Mesendoderm (in vitro differentiated cells): Measurements from ENCODE around the gene YEATS4.
A peak's percentile ranks its signal among the peaks of the same experiment; 100 is the strongest.

Source experiments
- DNase-seq: peaks from one replicate; pipeline ENCODE4 v3.0.0; 2013
- H2AK5ac ChIP-seq: 2 replicates; pipeline ENCODE4 v1.6.1; 2013; ENCODE audit warnings: low read length, inconsistent platforms
- H2BK120ac ChIP-seq: 2 replicates; pipeline ENCODE4 v1.6.1; 2013; ENCODE audit warnings: low read depth, mild to moderate bottlenecking, low read length, moderate library complexity, mixed read lengths
- H2BK15ac ChIP-seq: replicated peaks from 2 replicates; pipeline ENCODE4 v1.6.1; 2013; ENCODE audit warnings: low read depth, mild to moderate bottlenecking, moderate library complexity
- H2BK5ac ChIP-seq: 2 replicates; pipeline ENCODE4 v1.6.1; 2013; ENCODE audit warnings: low read length, inconsistent platforms
- H3K18ac ChIP-seq: 2 replicates; pipeline ENCODE4 v1.6.1; 2013; ENCODE audit warnings: mild to moderate bottlenecking, low read length, mixed read lengths
- H3K23ac ChIP-seq: one replicate; pipeline ENCODE4 v1.6.1; 2013; ENCODE audit warnings: low read length
- H3K27ac ChIP-seq: 2 replicates; pipeline ENCODE4 v1.5.1; 2013; ENCODE audit warnings: low read depth, mild to moderate bottlenecking, inconsistent platforms, low read length, moderate library complexity
- H3K27me3 ChIP-seq: 2 replicates; pipeline ENCODE4 v1.6.1; 2013; ENCODE audit warnings: low read length, control low read depth, mild to moderate bottlenecking, inconsistent platforms; ENCODE audit not compliant: insufficient read depth, poor library complexity
- H3K36me3 ChIP-seq: 2 replicates; pipeline ENCODE4 v1.6.1; 2013; ENCODE audit warnings: low read length, inconsistent platforms; ENCODE audit not compliant: control insufficient read depth, insufficient read depth
- H3K4ac ChIP-seq: one replicate; pipeline ENCODE4 v1.6.1; 2013; ENCODE audit warnings: low read depth, mild to moderate bottlenecking, low read length, moderate library complexity
- H3K4me1 ChIP-seq: 2 replicates; pipeline ENCODE4 v1.6.1; 2013; ENCODE audit warnings: low read depth, low read length, inconsistent platforms; ENCODE audit not compliant: control insufficient read depth
- H3K4me2 ChIP-seq: 2 replicates; pipeline ENCODE4 v1.6.1; 2013; ENCODE audit warnings: low read length
- H3K4me3 ChIP-seq: 2 replicates; pipeline ENCODE4 v1.5.1; 2013; ENCODE audit warnings: mild to moderate bottlenecking, low read length
- H3K56ac ChIP-seq: one replicate; pipeline ENCODE4 v1.6.1; 2013; ENCODE audit warnings: low read length
- H3K79me1 ChIP-seq: 2 replicates; pipeline ENCODE4 v1.6.1; 2013; ENCODE audit warnings: low read length, inconsistent platforms
- H3K79me2 ChIP-seq: 2 replicates; pipeline ENCODE4 v1.6.1; 2013; ENCODE audit warnings: mild to moderate bottlenecking, low read length; ENCODE audit not compliant: control insufficient read depth, insufficient read depth
- H3K9ac ChIP-seq: 2 replicates; pipeline ENCODE4 v1.6.1; 2013; ENCODE audit warnings: low read length, inconsistent platforms
- H4K5ac ChIP-seq: one replicate; pipeline ENCODE4 v1.6.1; 2013; ENCODE audit warnings: low read length
- H4K8ac ChIP-seq: one replicate; pipeline ENCODE4 v1.6.1; 2013; ENCODE audit warnings: low read depth, mild to moderate bottlenecking, control low read depth, low read length, moderate library complexity
- WGBS: extraction: QIAGEN DNeasy Blood & Tissue Kit; methylation state at CpG from one replicate; pipeline ENCODE4 v1.1.7; 2013; ENCODE audit warnings: low lambda C conversion rate, missing lambda C conversion rate; ENCODE audit not compliant: insufficient coverage; ENCODE audit errors: extremely low coverage; 5-methylcytosine and 5-hydroxymethylcytosine counted together

YEATS4 gene

DNA sequence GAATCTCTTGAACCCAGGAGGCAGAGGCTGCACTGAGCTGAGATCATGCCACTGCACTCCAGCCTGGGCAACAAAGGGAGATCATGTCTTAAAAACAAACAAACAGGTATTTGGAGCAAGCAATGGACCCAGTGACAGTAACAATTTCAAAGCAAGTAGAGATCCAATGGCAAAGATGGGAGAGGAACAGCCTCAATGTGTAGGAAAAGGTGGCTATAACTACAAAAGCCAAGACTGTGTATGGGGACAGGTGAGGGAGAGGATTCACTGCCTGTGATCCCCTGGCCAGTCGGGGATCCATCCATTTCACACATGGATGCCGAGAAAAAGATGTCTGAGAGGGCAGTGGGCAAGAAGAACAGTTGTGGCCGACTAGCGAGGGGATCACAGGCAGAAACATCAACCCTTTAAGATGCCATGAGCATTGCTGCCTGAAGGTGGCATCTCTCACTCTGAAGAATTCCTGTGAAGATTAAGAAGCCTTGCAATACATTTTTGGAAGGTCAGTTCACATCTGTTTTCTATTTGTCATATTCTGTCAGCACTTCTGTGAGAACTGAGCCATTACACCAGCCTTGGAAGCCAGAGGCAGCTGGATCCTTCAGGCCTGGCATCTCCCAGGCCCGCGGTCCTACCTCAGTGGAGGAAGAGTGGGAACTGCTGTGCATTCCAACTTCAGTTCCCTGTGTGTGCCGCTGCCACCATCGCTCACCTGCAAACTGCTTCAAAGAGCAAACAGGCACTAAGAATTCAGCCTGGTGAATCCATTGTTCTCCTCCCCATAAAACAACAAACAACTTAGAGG is 56.1 kb downstream of the YEATS4 start:
- no CpG with 5 or more reads among the region's 8 CpGs for WGBS
- no peak overlapping the region for H4K5ac ChIP-seq
- H3K56ac ChIP-seq: no peak overlapping the region
- H3K4me2 ChIP-seq: no peak overlapping the region
- H3K4me3 ChIP-seq: no peak overlapping the region
- no peaks in the 10 kb centered on the region for H3K4me1 ChIP-seq
- no peaks in the 10 kb centered on the region for H3K79me1 ChIP-seq
- H3K27me3 ChIP-seq: no peaks in the 10 kb centered on the region
- H3K79me2 ChIP-seq: no peaks in the 10 kb centered on the region
- no peak overlapping the region for H2BK5ac ChIP-seq
- H3K36me3 ChIP-seq: no peaks in the 10 kb centered on the region
- peak; percentile 86 for DNase-seq
- H3K9ac ChIP-seq: no peak overlapping the region
- no peak overlapping the region for H3K4ac ChIP-seq
- H2AK5ac ChIP-seq: no peak overlapping the region
- H4K8ac ChIP-seq: no peak overlapping the region
- no peak overlapping the region for H2BK120ac ChIP-seq
- H3K18ac ChIP-seq: no peak overlapping the region
- no peak overlapping the region for H3K27ac ChIP-seq
- H2BK15ac ChIP-seq: no peak overlapping the region
- no peak overlapping the region for H3K23ac ChIP-seq

DNA sequence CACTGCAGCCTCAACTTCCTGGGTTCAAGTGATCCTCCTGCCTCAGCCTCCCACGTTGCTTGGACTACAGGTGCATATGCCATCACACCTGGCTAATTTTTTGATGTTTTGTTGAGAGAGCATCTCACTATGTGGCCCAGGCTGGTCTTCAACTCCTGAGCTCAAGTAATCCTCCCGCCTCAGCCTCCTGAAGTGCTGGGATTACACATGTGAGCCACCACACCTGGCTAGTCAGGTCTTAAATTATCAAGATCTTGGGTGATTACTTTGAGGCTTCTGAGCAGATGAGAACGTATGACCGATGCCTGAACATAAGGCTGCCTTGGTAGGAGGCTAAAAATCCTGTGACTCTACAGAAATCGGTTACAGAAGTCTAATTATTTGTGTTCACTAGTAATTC is 57.7 kb downstream of the YEATS4 start:
- no peaks in the 10 kb centered on the region for H3K79me2 ChIP-seq
- H2BK120ac ChIP-seq: no peak overlapping the region
- H2BK5ac ChIP-seq: no peak overlapping the region
- no peak overlapping the region for H4K8ac ChIP-seq
- H3K79me1 ChIP-seq: no peaks in the 10 kb centered on the region
- H3K4me2 ChIP-seq: no peak overlapping the region
- no peaks in the 10 kb centered on the region for H3K36me3 ChIP-seq
- no peak overlapping the region for H3K9ac ChIP-seq
- no peak overlapping the region for H3K56ac ChIP-seq
- no CpG with 5 or more reads among the region's 5 CpGs for WGBS
- H4K5ac ChIP-seq: no peak overlapping the region
- no peak for DNase-seq
- H3K4me1 ChIP-seq: no peaks in the 10 kb centered on the region
- H3K4me3 ChIP-seq: no peak overlapping the region
- no peak overlapping the region for H3K27ac ChIP-seq
- no peak overlapping the region for H3K23ac ChIP-seq
- H2AK5ac ChIP-seq: no peak overlapping the region
- no peak overlapping the region for H2BK15ac ChIP-seq
- no peaks in the 10 kb centered on the region for H3K27me3 ChIP-seq
- no peak overlapping the region for H3K4ac ChIP-seq
- no peak overlapping the region for H3K18ac ChIP-seq

DNA sequence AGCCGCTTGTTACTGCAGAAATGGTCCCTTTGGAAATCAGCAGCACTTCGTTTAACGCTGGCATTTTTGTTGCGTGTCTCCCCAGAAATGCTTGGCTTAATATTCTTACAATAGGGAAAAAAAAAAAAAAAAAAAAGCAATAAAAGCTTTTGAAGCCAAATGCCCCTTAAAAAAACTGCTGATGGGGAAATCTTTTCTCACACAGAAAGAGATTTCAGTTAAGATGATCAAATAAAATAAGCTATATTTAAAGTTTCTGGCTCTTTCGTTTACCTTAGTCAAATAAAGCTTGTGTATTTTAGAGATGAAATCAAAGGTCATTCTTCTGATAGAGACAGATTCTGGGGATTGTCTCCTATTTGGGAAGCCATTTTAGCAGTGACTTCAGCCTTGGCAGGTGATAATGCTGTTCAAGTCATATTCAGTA is 58.2 kb downstream of the YEATS4 start:
- no peak overlapping the region for H3K56ac ChIP-seq
- H3K27ac ChIP-seq: no peak overlapping the region
- no peak for DNase-seq
- no peaks in the 10 kb centered on the region for H3K4me1 ChIP-seq
- H3K23ac ChIP-seq: no peak overlapping the region
- H3K18ac ChIP-seq: no peak overlapping the region
- WGBS: no CpG with 5 or more reads among the region's 5 CpGs
- no peaks in the 10 kb centered on the region for H3K36me3 ChIP-seq
- no peak overlapping the region for H3K4me3 ChIP-seq
- no peak overlapping the region for H4K5ac ChIP-seq
- H2BK120ac ChIP-seq: no peak overlapping the region
- H3K79me1 ChIP-seq: no peaks in the 10 kb centered on the region
- H3K27me3 ChIP-seq: no peaks in the 10 kb centered on the region
- no peak overlapping the region for H3K9ac ChIP-seq
- no peak overlapping the region for H3K4ac ChIP-seq
- H2BK15ac ChIP-seq: no peak overlapping the region
- H4K8ac ChIP-seq: no peak overlapping the region
- H2AK5ac ChIP-seq: no peak overlapping the region
- no peaks in the 10 kb centered on the region for H3K79me2 ChIP-seq
- H2BK5ac ChIP-seq: no peak overlapping the region
- H3K4me2 ChIP-seq: no peak overlapping the region

DNA sequence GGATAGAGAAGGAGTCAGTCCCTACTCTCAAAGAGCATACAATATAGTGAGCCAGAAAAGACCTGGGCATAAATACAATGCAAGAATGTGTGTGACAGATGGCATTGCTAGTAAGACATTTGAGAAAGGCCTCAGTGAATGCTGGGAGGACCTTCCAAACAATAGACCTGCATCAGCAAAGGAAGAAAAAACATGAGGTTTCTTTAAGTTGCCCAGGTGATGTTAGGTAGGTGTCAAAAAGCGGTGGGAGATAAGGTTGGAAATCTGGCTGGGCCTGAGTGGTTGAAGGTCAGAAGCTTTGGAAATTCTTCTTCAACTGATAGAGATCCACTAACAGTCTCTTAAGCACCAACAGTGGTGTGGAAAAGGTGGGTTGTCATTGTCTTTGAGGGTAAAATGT is 60.2 kb downstream of the YEATS4 start:
- Histone ChIP-seq H3K56ac (no peak overlapping the region), H3K23ac (no peak overlapping the region), H3K18ac (no peak overlapping the region), H2AK5ac (no peak overlapping the region), H3K4me2 (no peak overlapping the region), H2BK15ac (no peak overlapping the region), H4K5ac (no peak overlapping the region), H2BK5ac (no peak overlapping the region), H3K4me1 (no peaks in the 10 kb centered on the region), H3K27me3 (no peaks in the 10 kb centered on the region), H3K79me2 (no peaks in the 10 kb centered on the region), H3K27ac (no peak overlapping the region), H3K36me3 (no peaks in the 10 kb centered on the region), H3K9ac (no peak overlapping the region), H2BK120ac (no peak overlapping the region), H3K79me1 (no peaks in the 10 kb centered on the region), H4K8ac (no peak overlapping the region), H3K4ac (no peak overlapping the region), H3K4me3 (no peak overlapping the region)
- WGBS: no CpG with 5 or more reads among the region's 1 CpG
- DNase-seq: peak; percentile 58

DNA sequence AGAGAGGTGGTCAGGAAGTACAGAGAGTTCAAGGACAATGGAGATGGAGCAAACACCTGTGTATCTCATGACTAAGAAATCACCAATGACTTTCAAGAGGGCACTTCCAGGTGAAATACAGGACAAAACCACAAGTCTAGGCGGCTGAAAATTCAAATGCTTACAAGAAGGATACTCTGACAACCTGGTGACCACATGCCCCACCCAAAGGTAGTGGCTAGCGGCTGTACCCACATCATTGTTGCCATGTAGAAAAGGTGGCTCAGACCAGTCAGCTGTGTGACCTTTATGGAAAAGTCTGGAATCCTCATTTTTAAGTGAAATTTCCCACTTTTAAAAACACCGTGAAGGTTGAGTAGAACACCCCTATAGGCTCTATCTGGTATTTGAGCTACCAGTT is 62.0 kb downstream of the YEATS4 start:
- no peaks in the 10 kb centered on the region for H3K4me1 ChIP-seq
- no peak overlapping the region for H3K4me2 ChIP-seq
- DNase-seq: no peak
- no CpG with 5 or more reads among the region's 3 CpGs for WGBS
- H3K79me2 ChIP-seq: no peaks in the 10 kb centered on the region
- H3K4ac ChIP-seq: no peak overlapping the region
- H2BK5ac ChIP-seq: no peak overlapping the region
- no peak overlapping the region for H3K9ac ChIP-seq
- no peak overlapping the region for H4K8ac ChIP-seq
- no peak overlapping the region for H3K23ac ChIP-seq
- no peaks in the 10 kb centered on the region for H3K36me3 ChIP-seq
- H3K27me3 ChIP-seq: no peaks in the 10 kb centered on the region
- H4K5ac ChIP-seq: no peak overlapping the region
- H3K4me3 ChIP-seq: no peak overlapping the region
- H2BK15ac ChIP-seq: no peak overlapping the region
- H3K18ac ChIP-seq: no peak overlapping the region
- no peak overlapping the region for H3K27ac ChIP-seq
- H2AK5ac ChIP-seq: no peak overlapping the region
- H3K56ac ChIP-seq: no peak overlapping the region
- no peak overlapping the region for H2BK120ac ChIP-seq
- no peaks in the 10 kb centered on the region for H3K79me1 ChIP-seq
